GM06990 (cell line): ENCODE measurements around the gene SEC14L5.
A peak's percentile ranks its signal among the peaks of the same experiment; 100 is the strongest.

Experiments
- DNase-seq: peaks from one replicate; pipeline ENCODE4 v3.0.0-alpha.2; 2011; ENCODE audit not compliant: insufficient read length; ENCODE audit errors: extremely low read depth
- H3K27me3 ChIP-seq: replicated peaks from 2 replicates; pipeline ENCODE4 v1.6.0; 2011; ENCODE audit warnings: low read length; ENCODE audit not compliant: control insufficient read depth, insufficient read depth
- H3K36me3 ChIP-seq: 2 replicates; pipeline ENCODE4 v1.5.1; 2011; ENCODE audit warnings: low read length; ENCODE audit not compliant: control insufficient read depth, insufficient read depth
- H3K4me3 ChIP-seq: replicated peaks from 2 replicates; pipeline ENCODE4 v1.5.1; 2011; ENCODE audit warnings: low read depth, mild to moderate bottlenecking, control low read depth, low read length
- TF ChIP-seq, protein P1 (sequence below): IDR thresholded peaks from 2 replicates; pipeline ENCODE4 v1.5.1; 2011; ENCODE audit warnings: low read length, control low read depth, mild to moderate bottlenecking, inconsistent platforms; ENCODE audit not compliant: insufficient read depth, poor library complexity, severe bottlenecking

Gene SEC14L5

DNA sequence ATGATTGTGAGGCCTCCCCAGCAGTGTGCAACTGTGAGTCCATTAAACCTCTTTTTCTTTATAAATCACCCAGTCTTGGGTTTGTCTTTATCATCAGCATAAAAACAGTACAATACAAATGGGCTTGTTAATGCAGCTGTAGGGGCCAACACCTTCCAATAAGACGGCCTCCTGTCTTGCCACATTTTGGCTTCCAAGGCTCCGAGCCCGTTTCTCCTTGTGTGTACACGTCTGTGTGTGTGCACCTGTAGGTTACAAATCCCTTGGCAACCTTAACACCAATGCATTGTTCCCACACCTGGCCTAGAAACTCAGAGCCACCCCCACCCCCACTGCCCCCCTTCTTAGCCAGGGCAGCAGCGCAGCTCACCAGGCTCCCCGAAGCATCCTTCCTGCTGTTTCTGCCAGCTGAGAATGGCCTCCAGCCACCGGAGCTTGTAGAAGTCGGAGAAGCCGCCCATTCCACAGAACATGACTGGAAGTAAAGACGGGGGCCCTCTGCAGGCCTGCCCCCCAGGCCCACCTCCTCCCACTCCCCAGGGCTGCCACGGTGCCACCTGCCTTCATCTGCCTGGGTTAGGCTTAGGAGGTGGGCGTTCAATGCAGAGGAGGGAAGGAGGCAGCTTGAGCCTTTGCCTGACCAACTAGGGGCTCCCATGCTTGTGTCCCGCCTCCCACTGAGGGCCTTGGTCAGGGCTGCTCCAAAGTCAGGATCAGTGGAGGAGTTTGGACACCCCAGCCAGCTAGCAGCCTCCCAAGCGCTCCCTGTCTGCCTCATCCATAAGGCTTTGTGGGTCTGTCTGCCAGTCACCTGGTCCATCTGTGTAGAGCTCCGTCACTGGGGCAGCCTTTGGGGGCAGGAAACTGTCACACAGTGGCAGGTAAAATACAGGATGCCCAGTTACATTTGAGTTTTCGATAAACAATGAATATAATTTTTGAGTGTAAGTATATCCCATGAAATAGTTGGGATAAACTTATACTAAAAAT lies 97.0 kb downstream of the SEC14L5 start:
- H3K4me3 ChIP-seq: no peak overlapping the region
- no peaks in the 10 kb centered on the region for H3K27me3 ChIP-seq
- TF ChIP-seq, protein P1, sequence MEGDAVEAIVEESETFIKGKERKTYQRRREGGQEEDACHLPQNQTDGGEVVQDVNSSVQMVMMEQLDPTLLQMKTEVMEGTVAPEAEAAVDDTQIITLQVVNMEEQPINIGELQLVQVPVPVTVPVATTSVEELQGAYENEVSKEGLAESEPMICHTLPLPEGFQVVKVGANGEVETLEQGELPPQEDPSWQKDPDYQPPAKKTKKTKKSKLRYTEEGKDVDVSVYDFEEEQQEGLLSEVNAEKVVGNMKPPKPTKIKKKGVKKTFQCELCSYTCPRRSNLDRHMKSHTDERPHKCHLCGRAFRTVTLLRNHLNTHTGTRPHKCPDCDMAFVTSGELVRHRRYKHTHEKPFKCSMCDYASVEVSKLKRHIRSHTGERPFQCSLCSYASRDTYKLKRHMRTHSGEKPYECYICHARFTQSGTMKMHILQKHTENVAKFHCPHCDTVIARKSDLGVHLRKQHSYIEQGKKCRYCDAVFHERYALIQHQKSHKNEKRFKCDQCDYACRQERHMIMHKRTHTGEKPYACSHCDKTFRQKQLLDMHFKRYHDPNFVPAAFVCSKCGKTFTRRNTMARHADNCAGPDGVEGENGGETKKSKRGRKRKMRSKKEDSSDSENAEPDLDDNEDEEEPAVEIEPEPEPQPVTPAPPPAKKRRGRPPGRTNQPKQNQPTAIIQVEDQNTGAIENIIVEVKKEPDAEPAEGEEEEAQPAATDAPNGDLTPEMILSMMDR: no peak
- no peak for DNase-seq
- H3K36me3 ChIP-seq: no peaks in the 10 kb centered on the region

DNA sequence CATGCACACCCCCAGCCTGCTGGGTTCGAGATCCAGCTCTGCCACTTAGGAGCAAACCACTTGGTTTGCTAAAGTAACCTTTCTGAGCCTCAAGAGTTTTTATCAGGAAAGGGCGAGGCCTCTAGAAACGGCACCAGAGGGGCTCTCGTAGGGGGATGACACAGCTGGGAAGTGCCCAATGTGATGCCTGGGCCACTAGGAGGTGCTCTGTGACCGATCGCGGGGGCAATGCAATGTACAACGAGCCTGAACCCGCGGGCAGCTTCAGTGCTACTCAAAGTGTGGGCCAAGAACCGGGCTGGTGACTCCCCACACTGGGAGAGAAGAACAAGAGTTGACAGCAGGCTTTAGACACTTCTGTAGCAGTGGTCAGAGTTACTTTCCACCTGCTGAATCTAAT lies 98.2 kb downstream of the SEC14L5 start:
- TF ChIP-seq, protein P1: peak; percentile 88
- DNase-seq: no peak
- no peaks in the 10 kb centered on the region for H3K36me3 ChIP-seq
- no peak overlapping the region for H3K4me3 ChIP-seq
- no peaks in the 10 kb centered on the region for H3K27me3 ChIP-seq

DNA sequence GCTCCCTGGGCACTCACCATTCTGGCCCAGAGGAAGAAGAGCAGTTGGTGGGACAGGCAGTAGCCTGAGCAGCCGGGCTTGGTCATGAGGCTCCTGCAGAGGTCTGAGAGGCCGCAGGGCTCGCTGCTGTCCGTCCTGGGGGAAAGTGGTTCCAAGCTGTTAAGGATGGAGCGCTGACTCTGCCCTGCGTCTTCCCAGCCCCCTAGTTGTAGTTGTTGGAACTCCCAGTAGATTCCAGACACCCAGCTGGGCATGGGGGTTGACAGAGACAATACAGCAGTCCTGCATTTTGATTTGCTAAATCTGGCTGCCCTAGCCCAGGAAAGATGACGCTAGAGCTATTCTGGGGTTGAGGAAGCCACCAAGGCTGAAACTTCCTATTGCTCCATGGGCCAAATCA lies 100.3 kb downstream of the SEC14L5 start:
- TF ChIP-seq, protein P1: no peak
- H3K36me3 ChIP-seq: no peaks in the 10 kb centered on the region
- no peak overlapping the region for H3K4me3 ChIP-seq
- H3K27me3 ChIP-seq: no peaks in the 10 kb centered on the region
- no peak for DNase-seq

DNA sequence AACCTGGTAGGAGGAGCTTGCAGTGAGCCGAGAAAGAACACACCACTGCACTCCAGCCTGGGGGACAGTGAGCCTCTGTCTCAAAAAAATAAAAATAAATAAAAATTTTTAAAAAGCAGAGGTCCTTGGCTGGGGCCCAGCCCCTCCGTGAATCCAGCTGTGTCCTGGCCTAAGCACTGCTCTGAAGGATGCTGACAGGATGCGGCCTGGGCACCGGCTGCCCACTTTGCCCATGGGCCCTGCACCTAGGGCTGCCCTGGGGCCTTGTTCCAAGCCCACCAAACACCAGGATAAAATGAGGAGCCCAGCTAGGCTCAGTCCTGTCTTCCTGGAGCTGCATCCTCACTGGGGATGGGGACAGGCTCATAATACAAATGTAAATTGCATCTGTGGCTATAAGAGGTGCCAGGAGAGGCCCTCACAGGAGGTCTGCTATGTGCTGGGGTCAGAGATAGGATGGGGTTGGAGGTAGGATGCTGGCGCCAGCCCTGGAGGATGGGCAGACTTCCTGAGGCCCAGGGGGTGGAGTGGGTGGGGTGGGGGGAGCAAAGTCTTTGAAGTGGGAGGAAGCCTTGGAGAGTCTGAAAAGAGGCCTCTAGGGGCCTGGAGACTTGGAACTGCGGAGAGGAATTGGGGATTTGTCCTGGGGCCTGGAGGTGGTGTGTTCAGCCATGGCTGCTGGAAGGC lies 101.4 kb downstream of the SEC14L5 start:
- TF ChIP-seq, protein P1: no peak
- Histone ChIP-seq H3K4me3 (no peak overlapping the region), H3K27me3 (no peaks in the 10 kb centered on the region), H3K36me3 (no peaks in the 10 kb centered on the region)
- no peak for DNase-seq

DNA sequence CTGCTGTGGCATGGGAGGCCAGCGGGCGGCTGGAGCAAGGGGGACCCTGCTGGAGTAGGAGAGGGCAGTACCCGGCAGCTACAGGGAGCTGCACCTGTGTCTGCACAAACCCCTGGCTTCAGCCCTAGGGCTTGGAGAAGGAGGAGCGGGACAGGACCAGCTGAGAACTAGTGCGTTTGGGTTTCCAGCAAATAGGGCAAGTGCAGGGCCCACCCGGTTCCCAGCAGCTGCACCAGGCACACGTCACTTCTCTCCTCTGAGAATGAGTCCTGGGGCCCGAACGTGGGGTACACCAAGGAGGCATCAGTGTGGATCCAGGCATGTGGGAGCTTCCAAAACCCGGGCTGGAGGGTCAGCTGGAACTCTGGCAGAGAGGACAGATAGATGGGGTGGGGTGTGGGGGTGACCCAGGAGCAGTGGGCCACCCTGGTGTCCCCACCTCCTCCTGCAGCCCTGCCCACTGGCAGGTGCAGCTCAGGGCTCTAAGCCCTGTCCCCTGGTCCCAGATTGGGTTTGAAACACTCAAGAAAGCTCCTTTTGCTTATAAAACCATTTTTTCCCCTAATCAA lies 102.0 kb downstream of the SEC14L5 start:
- Histone ChIP-seq H3K36me3 (no peaks in the 10 kb centered on the region), H3K4me3 (no peak overlapping the region), H3K27me3 (no peaks in the 10 kb centered on the region)
- DNase-seq: no peak
- TF ChIP-seq, protein P1: no peak
